HG03139 (cell line): ENCODE data around the gene BTF3.
A peak's percentile ranks its signal among the peaks of the same experiment; 100 is the strongest.
"Not testable (repeated sequence)": the region's sequence is repeated elsewhere in the genome, so short reads cannot be mapped to it uniquely, and the experiment has no call there.

Experiments
- ATAC-seq: cut with Tn5 transposase; IDR thresholded peaks from one replicate; pipeline ENCODE4 v1.9.1; 2021; ENCODE audit not compliant: unreplicated experiment

Gene BTF3

GRCh38 chr5:73498057-73498992, at the start of gene BTF3:
Gene BTF3 (plus strand): TSS chr5:73498442. CDS start chr5:73498668, 226 bp downstream.
- peak; percentile 94 for ATAC-seq

GRCh38 chr5:73448463-73449136, 49.6 kb upstream of the BTF3 start, which contains the start of gene FOXD1:
Gene FOXD1 (minus strand): TSS chr5:73448777. CDS start chr5:73448362, 415 bp downstream.
- no peak for ATAC-seq

GRCh38 chr5:73450137-73450536, 48.1 kb upstream of the BTF3 start:
- no peak for ATAC-seq

GRCh38 chr5:73450672-73451223, 47.5 kb upstream of the BTF3 start:
- ATAC-seq = no peak

GRCh38 chr5:73451224-73452130, 46.8 kb upstream of the BTF3 start:
- no peak for ATAC-seq

- ATAC-seq = no peak
Measured at GRCh38 chr5:73452215-73452614, 46.0 kb upstream of the BTF3 start.

- no peak for ATAC-seq
Measured at GRCh38 chr5:73454379-73455036, 43.7 kb upstream of the BTF3 start.

- ATAC-seq = not testable (repeated sequence)
Measured at GRCh38 chr5:73456462-73456861, 41.8 kb upstream of the BTF3 start.

GRCh38 chr5:73459366-73459765, 38.9 kb upstream of the BTF3 start:
- ATAC-seq = no peak

GRCh38 chr5:73460133-73460532, 38.1 kb upstream of the BTF3 start:
- ATAC-seq = no peak

GRCh38 chr5:73464016-73464745, 34.1 kb upstream of the BTF3 start:
- no peak for ATAC-seq

GRCh38 chr5:73468638-73469037, 29.6 kb upstream of the BTF3 start:
- not testable (repeated sequence) for ATAC-seq

GRCh38 chr5:73469878-73470277, 28.4 kb upstream of the BTF3 start:
- no peak for ATAC-seq

- ATAC-seq = no peak
Measured at GRCh38 chr5:73471654-73472053, 26.6 kb upstream of the BTF3 start.

GRCh38 chr5:73472116-73472515, 26.1 kb upstream of the BTF3 start:
- no peak for ATAC-seq

GRCh38 chr5:73480500-73480899, 17.7 kb upstream of the BTF3 start:
- ATAC-seq = no peak

GRCh38 chr5:73482383-73483136, 15.7 kb upstream of the BTF3 start:
- no peak for ATAC-seq

- ATAC-seq = no peak
Measured at GRCh38 chr5:73483676-73484075, 14.6 kb upstream of the BTF3 start.

- ATAC-seq = no peak
Measured at GRCh38 chr5:73484511-73484910, 13.7 kb upstream of the BTF3 start.
